ENCODE results near the gene FAM171A2.

FAM171A2 gene

GRCh38 chr17:44383861-44384260, 20.2 kb upstream of the FAM171A2 start:
- TF ChIP-seq CTCF (conservative IDR thresholded peaks at IDR 0.05; ENCODE audit: low read depth, low read length) = no peak
- no peak overlapping the region for H3K4me3 ChIP-seq (ENCODE audit: low read depth, low read length)
- DNase-seq (ENCODE audit: low read depth) = no peak

- no peak overlapping the region for H3K4me3 ChIP-seq (ENCODE audit: low read depth, low read length)
- no peak for DNase-seq (ENCODE audit: low read depth)
- TF ChIP-seq CTCF (conservative IDR thresholded peaks at IDR 0.05; ENCODE audit: low read depth, low read length) = no peak
These were observed 19.7 kb upstream of the FAM171A2 start for GRCh38 chr17:44383363-44383762.

- TF ChIP-seq CTCF (conservative IDR thresholded peaks at IDR 0.05; ENCODE audit: low read depth, low read length) = no peak
- DNase-seq (ENCODE audit: low read depth) = no peak
- H3K4me3 ChIP-seq (ENCODE audit: low read depth, low read length) = no peak overlapping the region
These were observed 19.3 kb upstream of the FAM171A2 start for GRCh38 chr17:44382917-44383316.

- no peak for TF ChIP-seq CTCF (conservative IDR thresholded peaks at IDR 0.05; ENCODE audit: low read depth, low read length)
- DNase-seq (ENCODE audit: low read depth) = no peak
- H3K4me3 ChIP-seq (ENCODE audit: low read depth, low read length) = no peak overlapping the region
These were observed 18.2 kb upstream of the FAM171A2 start for GRCh38 chr17:44381810-44382305.

- no peak overlapping the region for H3K4me3 ChIP-seq (ENCODE audit: low read depth, low read length)
- no peak for TF ChIP-seq CTCF (conservative IDR thresholded peaks at IDR 0.05; ENCODE audit: low read depth, low read length)
- DNase-seq (ENCODE audit: low read depth) = no peak
These were observed 17.1 kb upstream of the FAM171A2 start for GRCh38 chr17:44380767-44381166.

- no peak for DNase-seq (ENCODE audit: low read depth)
- no peak for TF ChIP-seq CTCF (conservative IDR thresholded peaks at IDR 0.05; ENCODE audit: low read depth, low read length)
- H3K4me3 ChIP-seq (ENCODE audit: low read depth, low read length) = no peak overlapping the region
These were observed 16.2 kb upstream of the FAM171A2 start for GRCh38 chr17:44379887-44380286.

- DNase-seq (ENCODE audit: low read depth) = no peak
- no peak overlapping the region for H3K4me3 ChIP-seq (ENCODE audit: low read depth, low read length)
- TF ChIP-seq CTCF (conservative IDR thresholded peaks at IDR 0.05; ENCODE audit: low read depth, low read length) = no peak
These were observed 14.6 kb upstream of the FAM171A2 start for GRCh38 chr17:44378171-44378705.

All from choroid plexus epithelial cell (primary cell).